SKM-1 (cell line): Measurements from ENCODE around the gene NDUFA13.

Experiments
- DNase-seq: peaks from one replicate; lab custom pipeline; 2025; ENCODE audit not compliant: unreplicated experiment; lab: John Stamatoyannopoulos, UW

Gene NDUFA13

DNA sequence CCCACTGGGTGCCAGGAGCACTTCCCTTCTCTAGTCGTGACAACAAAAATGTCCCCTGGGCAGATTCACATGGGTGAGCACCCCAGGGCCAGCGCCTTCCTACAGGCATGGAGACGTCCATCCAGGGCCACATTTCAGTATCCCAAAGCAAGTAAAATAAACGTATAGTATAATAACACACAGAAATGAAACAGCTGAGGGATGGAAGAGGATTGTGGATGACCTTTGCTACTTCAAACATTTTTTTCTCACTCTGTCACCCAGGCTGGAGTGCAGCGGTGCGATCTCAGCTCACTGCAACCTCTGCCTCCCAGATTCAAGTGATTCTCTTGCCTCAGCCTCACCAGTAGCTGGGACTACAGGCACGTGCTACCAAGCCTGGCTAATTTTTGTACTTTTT, 50.3 kb downstream of the NDUFA13 start:
- no peak for DNase-seq

DNA sequence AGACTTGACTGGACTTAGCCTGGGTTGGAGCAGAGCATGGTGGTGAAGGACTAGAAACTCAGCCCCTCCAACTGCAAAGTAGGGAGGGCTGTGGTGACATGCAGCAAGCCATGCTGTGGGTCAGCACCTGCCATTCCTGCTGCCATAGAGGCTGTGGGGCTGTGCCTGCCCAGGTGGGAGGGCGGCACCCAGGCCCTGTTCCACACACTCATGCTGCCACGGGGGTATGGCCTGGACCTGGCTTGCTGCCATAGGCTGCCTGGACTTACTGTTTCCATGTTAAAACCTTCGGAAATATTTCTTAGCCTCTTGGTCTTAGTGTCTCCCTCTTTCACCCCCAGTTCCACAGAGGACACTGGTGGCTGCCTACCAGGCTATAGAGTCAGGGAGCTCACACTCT, 51.4 kb downstream of the NDUFA13 start:
- no peak for DNase-seq

DNA sequence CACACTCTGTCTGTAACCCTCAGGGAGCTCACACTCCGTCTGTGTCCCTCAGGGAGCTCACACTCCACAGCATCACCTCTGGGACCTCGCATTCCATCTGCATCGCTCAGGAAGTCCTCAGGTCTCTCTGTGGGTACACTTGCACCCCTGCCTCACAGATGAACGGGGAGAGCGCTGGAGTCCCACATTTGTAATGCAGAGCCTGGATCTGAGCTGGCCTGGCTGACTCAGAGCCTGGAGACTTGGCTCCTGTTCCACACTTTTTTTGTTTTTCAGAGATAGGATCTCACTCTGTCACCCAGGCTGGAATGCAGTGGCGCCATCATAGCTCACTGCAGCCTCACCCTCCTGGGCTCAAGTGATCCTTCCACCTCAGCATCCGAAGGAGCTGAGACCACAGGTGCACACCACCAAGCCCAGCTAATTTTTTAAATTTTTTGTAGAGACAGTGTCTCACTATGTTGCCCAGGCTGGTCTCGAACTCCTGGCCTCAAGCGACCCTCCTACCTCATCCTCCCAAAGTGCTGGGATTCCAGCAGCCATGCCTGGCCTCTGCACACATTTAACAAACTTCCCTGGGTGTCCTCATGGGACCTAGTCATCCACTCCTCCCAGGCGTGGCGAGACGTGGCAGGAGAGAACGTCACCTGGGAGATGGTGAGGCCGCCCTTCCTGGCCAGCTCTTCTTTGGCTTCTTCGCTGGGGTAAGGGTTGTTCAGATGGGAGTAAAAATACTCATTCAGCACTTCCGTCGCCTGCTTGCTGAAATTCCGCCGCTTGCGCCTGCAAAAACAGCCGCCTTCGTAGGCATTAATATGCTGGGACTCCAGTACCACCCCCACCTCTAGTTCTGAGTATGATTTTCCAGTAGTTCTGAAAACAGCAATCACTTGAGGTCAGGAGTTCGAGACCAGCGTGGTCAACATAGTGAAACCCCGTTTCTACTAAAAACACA, 53.1 kb downstream of the NDUFA13 start:
- DNase-seq = no peak

DNA sequence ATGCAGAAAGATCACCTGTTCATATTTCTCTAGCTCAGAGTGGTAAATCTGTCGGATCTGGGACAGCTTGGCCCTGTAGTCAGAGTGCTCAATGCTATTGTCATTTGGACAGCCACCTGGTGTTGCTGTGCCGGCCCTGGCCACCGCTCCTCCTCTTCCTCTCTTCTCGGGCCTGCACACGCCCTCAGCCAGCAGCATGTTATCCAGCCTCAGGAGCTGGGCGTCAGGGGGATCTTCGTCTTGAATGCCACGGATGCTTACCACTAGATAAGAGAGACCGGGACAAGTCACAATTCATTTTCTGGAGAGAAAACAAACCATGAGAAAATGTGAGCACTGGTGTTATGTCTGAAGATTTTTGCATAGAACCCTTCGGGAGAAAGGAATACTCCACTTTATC, 54.5 kb downstream of the NDUFA13 start:
- no peak for DNase-seq

DNA sequence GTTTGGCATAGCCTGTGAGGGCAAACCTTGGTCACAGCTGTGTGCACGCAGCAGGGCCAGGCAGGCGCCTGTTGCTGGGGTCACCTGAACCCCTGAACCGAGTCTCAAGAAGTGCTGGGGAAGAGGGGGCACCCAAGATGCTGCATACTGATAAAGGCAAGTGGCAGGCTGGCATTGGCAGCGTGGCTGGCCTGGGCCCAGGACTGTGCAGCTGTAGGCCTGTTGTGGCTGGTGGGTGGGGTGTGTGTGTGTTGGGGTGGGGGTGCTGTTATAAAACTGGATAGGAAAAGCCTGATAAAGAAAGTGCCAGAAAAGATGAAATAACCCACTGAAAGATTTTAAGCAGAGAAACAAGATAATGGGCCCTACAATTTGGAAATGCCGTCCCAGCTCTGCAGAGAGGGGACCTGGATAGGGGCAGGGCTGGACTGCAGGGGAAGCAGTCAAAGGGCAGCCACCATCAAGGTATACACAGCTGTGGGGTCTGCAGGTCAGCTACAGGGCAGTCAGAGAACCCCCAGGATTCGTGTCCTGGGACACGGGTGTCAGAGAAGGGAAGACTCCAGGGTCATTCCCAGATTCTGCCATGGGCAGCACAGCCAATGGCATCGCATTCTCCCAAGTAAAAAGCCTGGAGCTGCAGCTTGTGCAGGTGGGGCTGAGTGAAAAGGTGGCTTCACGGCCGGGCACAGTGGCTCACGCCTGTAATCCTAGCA, 55.2 kb downstream of the NDUFA13 start:
- no peak for DNase-seq

DNA sequence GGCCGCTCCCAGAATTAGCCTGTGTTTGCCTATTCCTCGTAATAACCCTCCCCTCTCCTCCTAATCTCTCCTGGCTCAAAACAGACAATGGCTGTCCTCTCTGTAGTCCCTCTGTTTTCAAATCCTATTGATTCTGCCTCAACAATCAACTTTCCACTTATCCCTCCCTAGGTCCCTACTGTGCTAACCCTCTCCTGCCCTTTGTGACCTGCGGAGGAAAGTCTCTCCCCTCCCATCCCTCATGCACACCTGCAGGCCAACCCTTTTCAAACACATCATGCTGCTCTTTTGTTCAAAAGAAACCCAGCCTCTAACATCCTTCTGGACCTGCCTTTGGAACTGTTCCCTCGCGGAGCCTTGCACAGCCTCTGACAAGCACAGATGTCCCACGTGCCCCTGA, 59.4 kb downstream of the NDUFA13 start:
- no peak for DNase-seq
